GM12891 (cell line): ENCODE results near the gene HSD17B13.
A peak's percentile ranks its signal among the peaks of the same experiment; 100 is the strongest.
"Not testable (repeated sequence)": the region's sequence is repeated elsewhere in the genome, so short reads cannot be mapped to it uniquely, and the experiment has no call there.

Experiments
- DNase-seq: peaks from one replicate; pipeline ENCODE4 v3.0.0; 2011; ENCODE audit warnings: low spot score; ENCODE audit not compliant: insufficient read length
- FAIRE-seq: peaks from 2 replicates; lab custom pipeline; 2011; peaks lifted over from hg19 to GRCh38; lab: Jason Lieb, UNC
- PAX5 ChIP-seq: IDR thresholded peaks from 2 replicates; pipeline ENCODE4 v1.6.1; 2011; ENCODE audit warnings: low read length, moderate library complexity, mild to moderate bottlenecking; ENCODE audit not compliant: insufficient read depth, severe bottlenecking
- POLR2A ChIP-seq: IDR thresholded peaks from 2 replicates; pipeline ENCODE4 v1.6.1; 2011; ENCODE audit warnings: low read depth, low read length, control low read depth
- POLR2AphosphoS5 ChIP-seq: IDR thresholded peaks from 2 replicates; pipeline ENCODE4 v1.6.1; 2011; ENCODE audit warnings: low read depth, low read length, control low read depth
- POU2F2 ChIP-seq: IDR thresholded peaks from 2 replicates; pipeline ENCODE4 v1.6.1; 2011; ENCODE audit warnings: low read depth, mild to moderate bottlenecking, control low read depth, low read length, moderate library complexity
- SPI1 ChIP-seq: IDR thresholded peaks from 2 replicates; pipeline ENCODE4 v1.6.1; 2011; ENCODE audit warnings: low read depth, low read length, control low read depth
- TAF1 ChIP-seq: IDR thresholded peaks from 2 replicates; pipeline ENCODE4 v1.6.1; 2011; ENCODE audit warnings: low read depth, low read length, control low read depth

The HSD17B13 gene

GRCh38 chr4:87354168-87355102 is 31.8 kb upstream of the HSD17B13 start:
- TF ChIP-seq POLR2A (no peak), POLR2AphosphoS5 (no peak), TAF1 (no peak), PAX5 (no peak), POU2F2 (no peak), SPI1 (no peak)
- no peak for DNase-seq
- FAIRE-seq = no peak

GRCh38 chr4:87353592-87353991 is 30.9 kb upstream of the HSD17B13 start:
- TF ChIP-seq POU2F2 = no peak
- no peak for TF ChIP-seq TAF1
- no peak for TF ChIP-seq POLR2AphosphoS5
- TF ChIP-seq SPI1 = peak; percentile 21; the same call in 1 of the 2 replicates
- DNase-seq (peak; percentile 16), FAIRE-seq (peak; percentile 88)

GRCh38 chr4:87345139-87345538 is 22.5 kb upstream of the HSD17B13 start:
- DNase-seq (no peak), FAIRE-seq (no peak)
- TF ChIP-seq PAX5 = no peak
- no peak for TF ChIP-seq POU2F2
- TF ChIP-seq POLR2AphosphoS5 = no peak
- no peak for TF ChIP-seq SPI1
- TF ChIP-seq TAF1 = no peak
- no peak for TF ChIP-seq POLR2A

- DNase-seq (no peak), FAIRE-seq (no peak)
- TF ChIP-seq POU2F2 (no peak), POLR2AphosphoS5 (no peak), PAX5 (no peak), POLR2A (no peak), SPI1 (no peak), TAF1 (no peak)
These were observed 20.2 kb upstream of the HSD17B13 start for GRCh38 chr4:87342872-87343271.

GRCh38 chr4:87341954-87342635 is 19.4 kb upstream of the HSD17B13 start:
- DNase-seq, FAIRE-seq: not testable (repeated sequence)

GRCh38 chr4:87339440-87339839 is 16.8 kb upstream of the HSD17B13 start:
- FAIRE-seq (no peak), DNase-seq (no peak)
- TF ChIP-seq PAX5 (no peak), TAF1 (no peak)

GRCh38 chr4:87337361-87337760 is 14.7 kb upstream of the HSD17B13 start:
- FAIRE-seq = no peak
- TF ChIP-seq POLR2A (no peak), SPI1 (no peak), POU2F2 (no peak), POLR2AphosphoS5 (no peak), PAX5 (no peak), TAF1 (no peak)
- DNase-seq = no peak

GRCh38 chr4:87333267-87333666 is 10.6 kb upstream of the HSD17B13 start:
- DNase-seq = no peak
- FAIRE-seq = no peak
- TF ChIP-seq POLR2AphosphoS5 = no peak
- no peak for TF ChIP-seq SPI1
- no peak for TF ChIP-seq POLR2A
- no peak for TF ChIP-seq TAF1

- no peak for FAIRE-seq
These were observed 8.1 kb upstream of the HSD17B13 start for GRCh38 chr4:87330761-87331160.

GRCh38 chr4:87327136-87327535 is 4.5 kb upstream of the HSD17B13 start:
- DNase-seq = no peak
- TF ChIP-seq POLR2A (no peak), SPI1 (no peak), POLR2AphosphoS5 (no peak), POU2F2 (no peak), PAX5 (no peak), TAF1 (no peak)
- no peak for FAIRE-seq

More at GRCh38 chr4:87330761-87331160, 8.1 kb upstream of the HSD17B13 start:
- DNase-seq = no peak
- TF ChIP-seq POU2F2 = no peak
- TF ChIP-seq TAF1 = no peak
- no peak for TF ChIP-seq POLR2A
- TF ChIP-seq PAX5 = no peak
- TF ChIP-seq POLR2AphosphoS5 = no peak
- TF ChIP-seq SPI1 = no peak

GRCh38 chr4:87326460-87326859 is 3.8 kb upstream of the HSD17B13 start:
- FAIRE-seq (no peak), DNase-seq (no peak)
- TF ChIP-seq PAX5 (no peak), SPI1 (no peak), POLR2A (no peak), POU2F2 (no peak), POLR2AphosphoS5 (no peak), TAF1 (no peak)
